HepG2 (cell line): ENCODE data around the gene SAMD4B. TPM values are rescaled to one million over a fixed set of nuclear protein-coding genes. Genes with fewer than 3 reads are reported as not detected.

Experiments used
- ATAC-seq: fragments of 200-7000 bp; cut with Tn5 transposase; 3 replicates; pipeline ENCODE4 v1.9.1; 2020; ENCODE audit warnings: mild to moderate bottlenecking, moderate library complexity
- BruUV-seq: library from RNA; stranded (reverse); fragments of 400-500 nt; replicated peaks from 2 replicates; lab custom pipeline; 2021; lab: Mats Ljungman, UMichigan
- CTCF ChIA-PET: fragments of 300-600 bp; formaldehyde crosslinking; extraction: SDS; loops from one replicate; lab custom pipeline; 2021; ENCODE audit warnings: low total read pairs, inconsistent platforms, low intra/inter-chr PET ratio; lab: Yijun Ruan, JAX
- POLR2A ChIA-PET: fragments of 350-600 bp; sonication (Branson Sonifier 250); formaldehyde crosslinking; loops from one replicate; lab custom pipeline; 2020; ENCODE audit warnings: antibody characterized with exemption, inconsistent platforms; lab: Yijun Ruan, JAX
- DNase-seq: peaks from one replicate; pipeline ENCODE4 v3.0.0-alpha.2; 2015; ENCODE audit warnings: low spot score
- FAIRE-seq: peaks from 3 replicates; lab custom pipeline; 2011; peaks lifted over from hg19 to GRCh38; lab: Jason Lieb, UNC
- H2AFZ ChIP-seq: one replicate; pipeline ENCODE4 v1.6.1; 2011; ENCODE audit warnings: low read length, inconsistent platforms
- H3K27ac ChIP-seq: fragments of 300-600 bp; 3 replicates; pipeline ENCODE4 v1.8.0; 2011; ENCODE audit warnings: mixed run types, mild to moderate bottlenecking, mixed read lengths, low read length, inconsistent platforms; ENCODE audit not compliant: insufficient read depth; ENCODE audit errors: extremely low read length
- H3K27me3 ChIP-seq, 2 experiments: fragments of 200-600 bp in 1 of 2; 2 replicates in 1 of 2; 3 replicates in 1 of 2; pipeline versions ENCODE4 v1.6.0 to v1.8.0; 2011; ENCODE audit warnings: low read length in 2 of 2, mild to moderate bottlenecking in 2 of 2, moderate library complexity in 2 of 2, inconsistent platforms in 1 of 2; ENCODE audit not compliant: insufficient read depth in 2 of 2, control insufficient read depth in 1 of 2
- H3K36me3 ChIP-seq, 2 experiments: fragments of 200-600 bp in 1 of 2; replicated peaks in 1 of 2; 2 replicates in 1 of 2; 3 replicates in 1 of 2; pipeline versions ENCODE4 v1.5.1 to v1.8.0; 2011; ENCODE audit warnings: low read length in 2 of 2, inconsistent platforms in 1 of 2; ENCODE audit not compliant: insufficient read depth in 2 of 2, control insufficient read depth in 1 of 2
- H3K4me1 ChIP-seq: 2 replicates; pipeline ENCODE4 v1.5.1; 2012; ENCODE audit warnings: low read length, inconsistent platforms; ENCODE audit not compliant: insufficient read depth
- H3K4me2 ChIP-seq: 2 replicates; pipeline ENCODE4 v1.6.0; 2011; ENCODE audit warnings: low read depth, low read length, inconsistent platforms
- H3K4me3 ChIP-seq, 3 experiments: fragments of 200-600 bp in 1 of 3; sonication (generic), shearing (Covaris generic) in 1 of 3; replicated peaks in 1 of 3; 2 replicates each; pipeline ENCODE4 v1.5.1; 2011 to 2016; ENCODE audit warnings: low read length in 3 of 3, inconsistent platforms in 2 of 3, low read depth in 2 of 3, mild to moderate bottlenecking in 2 of 3, control low read depth in 1 of 3, mixed read lengths in 1 of 3; ENCODE audit not compliant: insufficient read depth in 1 of 3
- H3K79me2 ChIP-seq: one replicate; pipeline ENCODE4 v1.6.1; 2011; ENCODE audit warnings: low read length, inconsistent platforms; ENCODE audit not compliant: insufficient read depth
- H3K9ac ChIP-seq: 2 replicates; pipeline ENCODE4 v1.6.0; 2011; ENCODE audit warnings: mild to moderate bottlenecking, low read depth, low read length, inconsistent platforms; ENCODE audit not compliant: insufficient read depth
- H3K9me3 ChIP-seq: 2 replicates; pipeline ENCODE4 v1.5.1; 2012; ENCODE audit warnings: mild to moderate bottlenecking, low read length
- H4K20me1 ChIP-seq: 2 replicates; pipeline ENCODE4 v1.6.0; 2011; ENCODE audit warnings: inconsistent platforms, mild to moderate bottlenecking, low read length, moderate library complexity; ENCODE audit not compliant: insufficient read depth
- BCLAF1 ChIP-seq: fragments of 450-650 bp; IDR thresholded peaks from 2 replicates; pipeline ENCODE4 v1.6.1; 2017; ENCODE audit warnings: mild to moderate bottlenecking
- BHLHE40 ChIP-seq: IDR thresholded peaks from 2 replicates; pipeline ENCODE4 v1.6.1; 2011; ENCODE audit warnings: low read length, improper control_type of control experiment
- HNF4G ChIP-seq, 2 experiments: sonication (generic) in 1 of 2; formaldehyde crosslinking in 1 of 2; IDR thresholded peaks; 2 replicates each; pipeline versions ENCODE4 v1.4.0 to v1.6.1; 2011 to 2020; ENCODE audit warnings: borderline replicate concordance in 2 of 2, low read depth in 2 of 2, mild to moderate bottlenecking in 2 of 2, low read length in 1 of 2, missing genetic modification reagents in 1 of 2, moderate library complexity in 1 of 2
- IKZF1 ChIP-seq: fragments of 450-650 bp; IDR thresholded peaks from 2 replicates; pipeline ENCODE4 v1.7.1; 2016
- PATZ1 ChIP-seq: sonication (generic); formaldehyde crosslinking; IDR thresholded peaks from 2 replicates; pipeline ENCODE4 v1.4.0; 2020; ENCODE audit warnings: missing genetic modification reagents
- SNRNP70 ChIP-seq: fragments of 200-400 bp; formaldehyde crosslinking; IDR thresholded peaks from 2 replicates; pipeline ENCODE4 v1.6.1; 2017; ENCODE audit warnings: mild to moderate bottlenecking, low read depth, low read length, moderate library complexity
- SP2 ChIP-seq: sonication (generic); formaldehyde crosslinking; IDR thresholded peaks from 2 replicates; pipeline ENCODE4 v1.5.1; 2020; ENCODE audit warnings: mild to moderate bottlenecking, missing genetic modification reagents
- SRSF9 ChIP-seq: fragments of 200-400 bp; formaldehyde crosslinking; IDR thresholded peaks from 2 replicates; pipeline ENCODE4 v1.6.1; 2018; ENCODE audit warnings: borderline replicate concordance, mild to moderate bottlenecking, low read depth, low read length; ENCODE audit not compliant: insufficient read depth, poor library complexity, severe bottlenecking
- ZBTB43 ChIP-seq: sonication (generic); formaldehyde crosslinking; conservative IDR thresholded peaks from 2 replicates; pipeline ENCODE4 v1.4.0; 2020; ENCODE audit warnings: missing genetic modification reagents
- ZBTB7A ChIP-seq: sonication (generic); formaldehyde crosslinking; IDR thresholded peaks from 2 replicates; pipeline ENCODE4 v1.8.0; 2022; ENCODE audit warnings: mild to moderate bottlenecking, missing genetic modification reagents
- ZMYM4 ChIP-seq: sonication (generic); formaldehyde crosslinking; IDR thresholded peaks from 2 replicates; pipeline ENCODE4 v1.8.1; 2023; ENCODE audit warnings: mild to moderate bottlenecking, missing genetic modification reagents
- ZNF101 ChIP-seq: sonication (generic); formaldehyde crosslinking; IDR thresholded peaks from 2 replicates; pipeline ENCODE4 v1.4.0; 2020; ENCODE audit warnings: mild to moderate bottlenecking, low read depth, missing genetic modification reagents, borderline replicate concordance
- ZNF841 ChIP-seq: sonication (generic); formaldehyde crosslinking; IDR thresholded peaks from 2 replicates; pipeline ENCODE4 v1.8.1; 2023; ENCODE audit warnings: missing genetic modification reagents, borderline replicate concordance
- WGBS: methylation state at CpG from one replicate; pipeline ENCODE4 v1.1.6; 2017; ENCODE audit warnings: low lambda C conversion rate; 5-methylcytosine and 5-hydroxymethylcytosine counted together
- in situ Hi-C: cut with HindIII; loops from 2 replicates; pipeline ENCODE4 v1.10.0; 2017; ENCODE audit warnings: low pct_unique_long_range_greater_than_20kb; ENCODE audit not compliant: extremely low pct_ligation_motif_present
- intact Hi-C: fragments of 100-400 bp; cut with micrococcal nuclease; formaldehyde crosslinking; loops from one replicate; pipeline ENCODE4 v1.10.0; 2022; ENCODE audit not compliant: unreplicated experiment
- polyA plus RNA-seq, 8 experiments: library from polyadenylated mRNA; depleted of rRNA in 3 of 8; stranded (reverse) in 7 of 8; unstranded in 1 of 8; fragments of >200 nt; fragmentation: Illumina TruSeq in 4 of 8; extraction: Trizol in 4 of 8; gene quantifications; 2 replicates each; pipeline versions ENCODE4 v1.2.1 to v1.2.3, GENCODE V29; 2011 to 2016; ENCODE audit warnings: low read depth in 4 of 8, missing spikeins in 1 of 8, mixed read lengths in 1 of 8; ENCODE audit not compliant: insufficient read depth in 1 of 8
- total RNA-seq, 5 experiments: library from RNA; depleted of rRNA; stranded (reverse); fragments of >200 nt; fragmentation: Illumina TruSeq; extraction: Trizol; gene quantifications; 2 replicates each; pipeline ENCODE4 v1.2.3, GENCODE V29; 2016; ENCODE audit warnings: low read depth in 1 of 5
- TF ChIP-seq, protein P1 (sequence below): sonication (generic); formaldehyde crosslinking; IDR thresholded peaks from 2 replicates; pipeline ENCODE4 v1.9.0; 2021; ENCODE audit warnings: missing genetic modification reagents, mild to moderate bottlenecking, borderline replicate concordance

SAMD4B gene
- total and polyA plus RNA-seq, 2 of the 13 experiments (the other 11 are each of a cell fraction or from before 2014, with no cell fraction given), result 26.0 to 31.8 TPM

DNA sequence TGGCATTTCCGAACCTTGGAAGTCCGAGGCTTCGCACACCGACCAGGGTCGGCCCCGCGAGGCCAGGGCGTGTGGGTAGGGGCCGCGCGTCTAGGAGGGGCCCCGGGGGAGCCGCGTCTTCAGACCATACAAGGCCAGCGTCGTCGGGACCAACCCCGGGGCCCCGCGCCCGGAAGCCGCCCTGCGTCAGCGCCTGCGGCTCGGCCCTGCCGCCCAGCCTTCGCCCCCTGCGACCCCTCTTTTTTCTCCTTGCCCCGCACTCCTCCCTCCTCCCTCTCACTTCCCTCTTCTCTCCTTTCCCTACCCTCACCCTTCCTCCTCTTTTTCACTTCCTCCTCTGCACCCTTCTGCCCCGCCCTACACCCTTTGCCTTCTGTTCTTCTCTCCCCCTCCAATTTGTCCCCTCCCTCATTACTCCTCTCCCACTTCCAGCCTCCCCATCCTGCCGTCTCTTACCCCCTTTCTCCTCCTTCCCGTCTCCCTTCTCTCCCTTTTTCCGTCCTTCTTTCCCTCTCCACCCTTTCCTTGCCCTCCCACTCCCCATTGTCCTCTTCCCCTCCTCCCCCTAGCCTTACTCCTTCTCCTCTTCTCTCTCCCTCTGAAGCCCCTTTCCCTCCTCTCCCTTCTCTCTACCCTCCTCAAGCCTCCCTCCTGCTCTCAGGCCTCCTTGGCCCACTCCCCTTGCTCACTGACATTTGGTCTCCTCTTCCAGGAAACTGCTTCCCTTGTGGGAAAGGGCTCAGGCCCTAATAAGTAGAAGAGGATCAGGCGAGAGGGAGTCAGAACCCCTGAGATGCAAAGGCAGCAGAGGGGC lies 68.0 kb downstream of the SAMD4B start:
- BruUV-seq, result no TSS peak
- Histone ChIP-seq H3K9ac (peak overlapping the region; percentile 83), H3K36me3 (peaks cover 0 to 3% of the 10 kb centered on the region in 2 experiments; a peak in 1 of 5 replicates), H3K4me3 (peak overlapping the region; percentile 70 to 98 (median 97)), H3K4me1 (peaks cover 55% of the 10 kb centered on the region), H2AFZ (no peak overlapping the region), H3K9me3 (no peaks in the 10 kb centered on the region), H3K27ac (peak overlapping the region; percentile 81), H3K4me2 (peak overlapping the region; percentile 96), H3K27me3 (no peaks in the 10 kb centered on the region; a peak in 1 of 5 replicates), H3K79me2 (peaks cover 39% of the 10 kb centered on the region), H4K20me1 (peaks cover 20% of the 10 kb centered on the region; the same call in 1 of the 2 replicates)
- no peak; the same call in 2 of the 3 replicates for ATAC-seq
- 2% methylated on average over 12 of the region's 35 CpGs for WGBS
- POLR2A ChIA-PET, result interaction anchor here (5.8 kb wide), 1 partner anchor 19 kb away, joined by 43 read pairs; the partner anchor contains the start of genes MED29 and PAF1
- in situ Hi-C loops (no loop called here), intact Hi-C loops (loop anchor here (5.0 to 10.0 kb wide), 3 partner anchors 68 to 288 kb away; partner anchors contain the start of genes EID2B and SAMD4B)
- CTCF ChIA-PET, result interaction anchor here (5.1 kb wide), 1 partner anchor 13 kb away, joined by 127 read pairs; no protein-coding TSS in a partner anchor
- FAIRE-seq, result no peak
- no peak for DNase-seq
- TF ChIP-seq BCLAF1 (no peak), BHLHE40 (no peak), ZMYM4 (CRISPR knock-in tag) (no peak), HNF4G (IDR thresholded peaks at IDR 0.05; ENCODE audit: borderline replicate concordance, low read depth, low read length) (no peak), HNF4G (CRISPR knock-in tag; IDR thresholded peaks at IDR 0.05; ENCODE audit: borderline replicate concordance, low read depth) (no peak), SRSF9 (no peak), ZBTB7A (CRISPR knock-in tag) (peak; percentile 77), SNRNP70 (no peak), ZNF101 (CRISPR knock-in tag) (no peak), SP2 (CRISPR knock-in tag) (0 out of 2 replicates have a peak, but pooled peaks have one; percentile 0), ZNF841 (CRISPR knock-in tag) (no peak), IKZF1 (no peak), ZBTB43 (CRISPR knock-in tag) (no peak), PATZ1 (no peak; the same call in 1 of the 2 replicates)
- TF ChIP-seq, protein P1, sequence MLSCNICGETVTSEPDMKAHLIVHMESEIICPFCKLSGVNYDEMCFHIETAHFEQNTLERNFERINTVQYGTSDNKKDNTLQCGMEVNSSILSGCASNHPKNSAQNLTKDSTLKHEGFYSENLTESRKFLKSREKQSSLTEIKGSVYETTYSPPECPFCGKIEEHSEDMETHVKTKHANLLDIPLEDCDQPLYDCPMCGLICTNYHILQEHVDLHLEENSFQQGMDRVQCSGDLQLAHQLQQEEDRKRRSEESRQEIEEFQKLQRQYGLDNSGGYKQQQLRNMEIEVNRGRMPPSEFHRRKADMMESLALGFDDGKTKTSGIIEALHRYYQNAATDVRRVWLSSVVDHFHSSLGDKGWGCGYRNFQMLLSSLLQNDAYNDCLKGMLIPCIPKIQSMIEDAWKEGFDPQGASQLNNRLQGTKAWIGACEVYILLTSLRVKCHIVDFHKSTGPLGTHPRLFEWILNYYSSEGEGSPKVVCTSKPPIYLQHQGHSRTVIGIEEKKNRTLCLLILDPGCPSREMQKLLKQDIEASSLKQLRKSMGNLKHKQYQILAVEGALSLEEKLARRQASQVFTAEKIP (CRISPR knock-in tag), result no peak
